ENCODE measurements around the gene ZNRD2. TPM values are rescaled to one million over a fixed set of nuclear protein-coding genes. Genes with fewer than 3 reads are reported as not detected.

Gene ZNRD2
- total and polyA plus RNA-seq, 4 experiments from 2014 or later = 24.6 to 74.9 (median 48.8) TPM

DNA sequence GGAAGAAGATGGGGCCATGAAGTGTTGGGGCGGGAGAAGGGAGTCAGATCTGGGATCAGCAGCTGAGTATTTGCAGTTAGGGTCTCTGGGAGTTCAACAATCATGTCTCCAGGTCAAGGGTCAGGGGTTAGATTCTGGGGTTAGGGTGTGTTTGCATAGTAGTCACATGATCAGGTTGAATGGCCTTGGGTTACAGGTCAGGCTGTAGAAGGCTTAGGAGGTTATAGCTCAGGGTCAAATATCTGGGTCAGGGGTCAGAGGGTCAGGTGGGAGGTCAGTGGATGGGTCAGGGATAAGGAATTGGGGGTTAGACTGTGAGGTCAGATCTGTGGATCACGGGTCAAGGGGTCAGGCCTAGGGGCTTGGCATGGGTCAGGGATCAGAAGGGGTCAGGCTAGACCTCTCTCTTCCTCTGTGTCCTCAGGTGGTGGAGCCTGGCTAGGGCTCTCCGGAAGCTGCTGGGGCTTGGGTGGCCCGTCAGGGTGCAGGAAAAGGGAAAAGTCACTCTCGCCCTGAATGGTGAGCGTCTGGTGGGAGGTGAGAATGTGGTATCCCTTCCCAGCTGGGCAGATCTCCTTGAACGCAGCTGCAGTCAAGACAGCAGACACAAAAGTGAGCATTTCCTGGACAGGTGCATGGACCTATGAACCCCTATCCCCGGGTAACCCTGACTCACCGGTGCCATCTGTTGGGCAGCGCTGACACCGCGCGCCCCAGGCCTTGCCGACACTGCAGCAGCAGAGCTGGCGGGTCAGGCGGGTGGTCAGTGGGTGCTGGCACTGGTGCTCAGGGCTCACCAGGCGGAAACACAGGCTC is 18.5 kb upstream of the ZNRD2 start:
- H3K27me3 Mint-ChIP-seq = no peaks in the 10 kb centered on the region
- H3K27ac ChIP-seq (ENCODE audit: low read depth, low read length) = no peak overlapping the region
- peak overlapping the region in 7 of 8 donors; percentile 17 to 65 (median 50) for H3K4me3 Mint-ChIP-seq
- peaks cover 47 to 84% (median 66%) of the 10 kb centered on the region in 4 donors for H3K4me1 Mint-ChIP-seq
- H3K27me3 ChIP-seq (ENCODE audit: insufficient read depth, low read length) = no peaks in the 10 kb centered on the region
- peak overlapping the region; percentile 77 to 92 (median 89) for H3K27ac Mint-ChIP-seq
- H3K4me1 ChIP-seq (ENCODE audit: insufficient read depth, low read length) = peaks cover 77% of the 10 kb centered on the region
- CTCF ChIA-PET (ENCODE audit: partially characterized antibody) = interaction anchor here (0.7 to 6.6 kb wide), 14 partner anchors 7 to 49 kb away, joined by 3 to 71 read pairs (median 6); partner anchors contain the start of genes FAM89B, LTBP3 and ZNRD2
- no peaks in the 10 kb centered on the region for H3K9me3 ChIP-seq (ENCODE audit: control insufficient read depth in 1 of 2, low read length in 2 of 2)
- peak; percentile 56 to 65 (median 61) for DNase-seq
- POLR2A ChIA-PET (ENCODE audit: partially characterized antibody) = interaction anchor here (0.6 to 18.2 kb wide), 17 partner anchors 8 to 693 kb away, joined by 3 to 403 read pairs (median 4); partner anchors contain the start of genes EHBP1L1, FAM89B, MALAT1 and NEAT1
- H3K9me3 Mint-ChIP-seq = no peaks in the 10 kb centered on the region
- H3K36me3 ChIP-seq (ENCODE audit: insufficient read depth, low read length) = peaks cover 7% of the 10 kb centered on the region
- intact Hi-C loops (cut with micrococcal nuclease) = loop anchor here (1.0 kb wide), 1 partner anchor 11 kb away; no protein-coding TSS in a partner anchor
- peaks cover 16 to 17% of the 10 kb centered on the region in 2 donors for H3K36me3 Mint-ChIP-seq
- H3K4me3 ChIP-seq (ENCODE audit: low read length in 2 of 2) = no peak overlapping the region

DNA sequence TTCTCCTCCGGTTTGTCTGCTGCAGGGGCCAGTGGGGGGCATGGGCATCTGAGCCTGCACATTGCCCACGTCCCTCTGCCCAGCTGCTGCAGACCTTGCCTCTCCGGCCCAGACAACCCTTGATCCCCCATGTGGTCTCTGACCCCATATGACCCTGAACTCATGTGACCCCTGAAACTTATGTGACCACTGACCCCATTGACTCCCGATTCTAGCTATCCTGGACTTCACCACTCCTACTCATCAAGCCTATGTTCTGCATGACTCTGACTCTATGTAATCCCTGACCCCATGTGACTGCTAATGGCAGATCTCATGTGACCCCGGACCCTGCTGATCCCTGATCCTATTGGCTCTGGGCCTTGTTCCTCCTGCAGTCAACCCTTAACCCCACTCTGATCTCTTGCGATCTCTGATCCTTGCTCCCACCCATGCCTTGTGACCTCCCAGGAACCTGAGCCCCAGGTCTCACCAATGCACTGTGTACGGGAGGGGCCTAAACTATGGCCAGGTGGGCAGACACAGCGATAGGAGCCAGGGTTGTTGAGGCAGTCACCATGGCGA is 17.8 kb upstream of the ZNRD2 start:
- peak in 1 of 5 donors; percentile 37 for DNase-seq
- H3K9me3 ChIP-seq (ENCODE audit: control insufficient read depth in 1 of 2, low read length in 2 of 2) = no peaks in the 10 kb centered on the region
- intact Hi-C loops (cut with micrococcal nuclease) = loop anchor here (1.0 kb wide), 1 partner anchor 12 kb away; no protein-coding TSS in a partner anchor
- no peaks in the 10 kb centered on the region for H3K27me3 ChIP-seq (ENCODE audit: insufficient read depth, low read length)
- H3K4me3 ChIP-seq (ENCODE audit: low read length in 2 of 2) = no peak overlapping the region
- peaks cover 77% of the 10 kb centered on the region for H3K4me1 ChIP-seq (ENCODE audit: insufficient read depth, low read length)
- ChIA-PET CTCF (ENCODE audit: partially characterized antibody) (interaction anchor here (0.7 to 6.6 kb wide), 11 partner anchors 9 to 50 kb away, joined by 3 to 71 read pairs (median 7); partner anchors contain the start of genes FAM89B and ZNRD2), POLR2A (ENCODE audit: partially characterized antibody) (interaction anchor here (0.6 to 18.2 kb wide), 14 partner anchors 8 to 693 kb away, joined by 3 to 403 read pairs (median 4); partner anchors contain the start of genes EHBP1L1, FAM89B, MALAT1 and NEAT1)
- peak overlapping the region in 7 of 8 donors; percentile 13 to 65 (median 50) for H3K4me3 Mint-ChIP-seq
- no peaks in the 10 kb centered on the region for H3K9me3 Mint-ChIP-seq
- peak overlapping the region; percentile 77 to 92 (median 89) for H3K27ac Mint-ChIP-seq
- peaks cover 16% of the 10 kb centered on the region in 2 donors for H3K36me3 Mint-ChIP-seq
- H3K4me1 Mint-ChIP-seq = peaks cover 47 to 84% (median 68%) of the 10 kb centered on the region in 4 donors
- H3K36me3 ChIP-seq (ENCODE audit: insufficient read depth, low read length) = peaks cover 7% of the 10 kb centered on the region
- no peaks in the 10 kb centered on the region for H3K27me3 Mint-ChIP-seq
- peak overlapping the region; percentile 3 for H3K27ac ChIP-seq (ENCODE audit: low read depth, low read length)

DNA sequence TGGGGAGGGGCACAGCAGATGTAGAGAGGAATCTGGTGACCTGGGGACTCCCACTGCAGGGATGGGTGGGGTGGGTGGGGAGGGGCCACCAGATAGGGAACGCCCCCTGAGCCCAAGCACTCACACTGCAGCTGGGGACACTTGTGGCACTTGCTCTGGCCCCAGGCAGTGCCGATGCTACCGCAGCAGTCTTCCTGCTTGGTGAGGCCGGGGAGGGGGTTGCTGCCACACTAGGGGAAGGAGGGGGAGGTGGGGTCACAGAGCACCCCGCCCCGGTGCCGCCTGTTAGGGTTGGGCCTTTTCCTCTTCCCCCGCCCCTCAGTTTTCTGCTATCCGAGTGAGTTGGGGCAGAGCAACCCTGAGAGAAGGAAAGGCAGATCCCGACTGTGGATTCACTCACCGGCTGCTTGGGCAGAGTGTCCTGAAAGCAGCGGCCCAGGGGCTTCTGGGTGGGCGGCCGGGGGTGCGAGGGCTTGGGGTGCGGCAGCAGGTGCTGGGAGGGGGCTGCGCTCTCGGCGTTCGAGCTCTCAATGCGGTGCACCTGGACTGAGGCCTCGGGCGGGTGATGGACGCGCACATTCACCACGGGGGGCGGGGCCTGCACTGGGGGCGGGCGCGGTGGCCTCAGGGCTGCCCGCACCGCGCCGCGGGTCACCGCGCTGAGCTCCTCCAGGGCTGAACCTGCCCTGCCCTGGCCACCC is 16.8 kb upstream of the ZNRD2 start:
- POLR2A ChIA-PET (ENCODE audit: partially characterized antibody) = interaction anchor here (0.7 to 18.2 kb wide), 9 partner anchors 9 to 86 kb away, joined by 3 to 403 read pairs (median 6); partner anchors contain the start of genes EHBP1L1, FAM89B, MALAT1 and ZNRD2
- Mint-ChIP-seq H3K9me3 (no peaks in the 10 kb centered on the region), H3K27ac (peak overlapping the region in 6 of 7 donors; percentile 62 to 92 (median 86)), H3K36me3 (peaks cover 13 to 16% of the 10 kb centered on the region in 2 donors), H3K27me3 (no peaks in the 10 kb centered on the region), H3K4me3 (peak overlapping the region in 7 of 8 donors; percentile 55 to 72 (median 61)), H3K4me1 (peaks cover 38 to 75% (median 60%) of the 10 kb centered on the region in 4 donors)
- H3K9me3 ChIP-seq (ENCODE audit: control insufficient read depth in 1 of 2, low read length in 2 of 2) = no peaks in the 10 kb centered on the region
- peaks cover 68% of the 10 kb centered on the region for H3K4me1 ChIP-seq (ENCODE audit: insufficient read depth, low read length)
- H3K4me3 ChIP-seq (ENCODE audit: low read length in 2 of 2) = peak overlapping the region in 1 of 2 donors; percentile 6
- DNase-seq = peak; percentile 78 to 90 (median 81)
- peaks cover 7% of the 10 kb centered on the region for H3K36me3 ChIP-seq (ENCODE audit: insufficient read depth, low read length)
- CTCF ChIA-PET (ENCODE audit: partially characterized antibody) = interaction anchor here (1.8 to 6.6 kb wide), 5 partner anchors 12 to 34 kb away, joined by 4 to 71 read pairs (median 20); partner anchors contain the start of gene FAM89B
- H3K27ac ChIP-seq (ENCODE audit: low read depth, low read length) = peak overlapping the region; percentile 50
- no peaks in the 10 kb centered on the region for H3K27me3 ChIP-seq (ENCODE audit: insufficient read depth, low read length)
- intact Hi-C loops (cut with micrococcal nuclease) = loop anchor here (1.0 kb wide), 1 partner anchor 17 kb away; the partner anchor contains the start of gene ZNRD2

DNA sequence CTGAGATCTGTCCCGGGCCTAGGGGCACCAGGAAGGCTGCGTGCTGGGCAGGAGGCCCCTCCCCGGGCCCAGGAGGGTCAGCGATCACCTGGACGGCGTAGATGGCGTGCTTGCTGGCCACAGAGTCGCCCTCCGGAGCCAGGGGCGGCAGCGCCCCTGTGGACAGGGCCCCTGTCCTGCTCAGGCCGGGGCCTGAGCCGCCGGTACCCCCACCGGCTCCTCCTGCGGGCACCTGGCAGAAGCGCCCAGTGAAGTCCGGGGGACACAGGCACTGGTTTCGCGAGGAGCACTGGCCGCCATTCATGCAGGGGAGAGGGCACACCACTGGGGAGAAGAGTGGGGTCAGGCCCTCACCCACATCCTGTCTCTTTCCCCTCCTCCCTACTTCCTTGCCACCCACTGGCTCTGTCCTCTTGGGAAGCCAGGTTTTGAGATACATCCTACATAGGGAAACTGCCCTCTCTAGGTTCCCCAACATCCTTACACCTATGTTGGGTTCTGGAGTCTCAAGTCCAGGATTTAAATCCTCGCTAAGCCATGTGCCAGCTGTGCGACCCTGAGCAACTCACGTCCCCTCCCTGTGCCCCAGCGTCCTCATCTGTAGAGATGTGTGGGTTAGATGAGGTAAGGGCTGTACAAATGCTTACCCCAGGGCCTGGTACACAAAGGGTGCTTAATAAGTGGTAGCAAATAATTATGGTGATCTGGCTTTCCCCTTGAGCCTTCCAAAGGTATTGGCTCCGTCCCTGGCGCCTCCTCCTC is 16.0 kb upstream of the ZNRD2 start:
- H3K9me3 ChIP-seq (ENCODE audit: control insufficient read depth in 1 of 2, low read length in 2 of 2) = no peaks in the 10 kb centered on the region
- Mint-ChIP-seq H3K27me3 (no peaks in the 10 kb centered on the region), H3K36me3 (peaks cover 10 to 16% of the 10 kb centered on the region in 2 donors), H3K4me3 (peak overlapping the region in 7 of 8 donors; percentile 38 to 94 (median 79)), H3K9me3 (no peaks in the 10 kb centered on the region), H3K27ac (peak overlapping the region; percentile 82 to 97 (median 93)), H3K4me1 (peaks cover 37 to 69% (median 55%) of the 10 kb centered on the region in 4 donors)
- POLR2A ChIA-PET (ENCODE audit: partially characterized antibody) = interaction anchor here (1.0 to 18.2 kb wide), 5 partner anchors 13 to 124 kb away, joined by 3 to 403 read pairs (median 3); partner anchors contain the start of genes EHBP1L1, FAM89B and ZNRD2
- peak overlapping the region; percentile 50 for H3K27ac ChIP-seq (ENCODE audit: low read depth, low read length)
- CTCF ChIA-PET (ENCODE audit: partially characterized antibody) = interaction anchor here (1.2 to 6.6 kb wide), 5 partner anchors 12 to 33 kb away, joined by 5 to 71 read pairs (median 9); partner anchors contain the start of gene FAM89B
- H3K27me3 ChIP-seq (ENCODE audit: insufficient read depth, low read length) = no peaks in the 10 kb centered on the region
- intact Hi-C loops (cut with micrococcal nuclease) = no loop called here
- peaks cover 68% of the 10 kb centered on the region for H3K4me1 ChIP-seq (ENCODE audit: insufficient read depth, low read length)
- H3K36me3 ChIP-seq (ENCODE audit: insufficient read depth, low read length) = peaks cover 7% of the 10 kb centered on the region
- DNase-seq = no peak
- peak overlapping the region in 1 of 2 donors; percentile 6 for H3K4me3 ChIP-seq (ENCODE audit: low read length in 2 of 2)

DNA sequence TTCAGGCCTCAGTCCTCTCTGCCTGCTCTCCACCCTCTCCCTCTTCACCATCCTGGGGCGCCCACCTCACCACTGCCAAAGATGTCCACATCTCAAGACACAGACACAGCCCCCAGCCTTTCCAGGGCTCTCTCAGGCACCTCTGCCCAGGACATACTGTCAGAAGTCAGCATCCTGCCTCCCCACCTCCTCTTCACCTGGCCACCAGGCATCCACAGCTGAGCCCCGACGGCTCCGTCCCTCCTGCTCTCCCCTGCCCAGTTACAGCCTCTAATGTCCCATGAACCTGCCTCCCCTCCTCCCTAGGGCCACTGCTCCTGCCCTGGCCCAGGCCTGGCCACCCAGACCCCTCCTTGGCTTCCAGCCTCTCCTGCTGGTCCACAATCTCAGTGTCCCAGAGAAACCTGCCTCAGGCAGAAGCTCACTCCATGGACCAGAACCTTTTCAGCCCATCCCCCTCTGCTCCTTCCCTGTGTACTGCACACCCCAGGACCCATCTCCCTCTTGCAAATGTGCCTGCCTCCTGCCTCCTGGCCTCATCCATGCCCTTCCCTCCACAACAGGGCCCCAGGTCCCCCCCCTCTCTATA is 15.3 kb upstream of the ZNRD2 start:
- H3K4me3 Mint-ChIP-seq = peak overlapping the region; percentile 48 to 94 (median 76)
- Histone ChIP-seq H3K4me3 (ENCODE audit: low read length in 2 of 2) (no peak overlapping the region), H3K36me3 (ENCODE audit: insufficient read depth, low read length) (peaks cover 7% of the 10 kb centered on the region), H3K27ac (ENCODE audit: low read depth, low read length) (peak overlapping the region; percentile 50), H3K27me3 (ENCODE audit: insufficient read depth, low read length) (no peaks in the 10 kb centered on the region), H3K4me1 (ENCODE audit: insufficient read depth, low read length) (peaks cover 75% of the 10 kb centered on the region), H3K9me3 (ENCODE audit: control insufficient read depth in 1 of 2, low read length in 2 of 2) (no peaks in the 10 kb centered on the region)
- ChIA-PET POLR2A (ENCODE audit: partially characterized antibody) (interaction anchor here (0.6 to 18.2 kb wide), 8 partner anchors 8 to 135 kb away, joined by 3 to 403 read pairs (median 4); partner anchors contain the start of genes EHBP1L1, FAM89B and ZNRD2), CTCF (ENCODE audit: partially characterized antibody) (interaction anchor here (1.0 to 4.4 kb wide), 5 partner anchors 11 to 32 kb away, joined by 3 to 20 read pairs (median 5); partner anchors contain the start of gene FAM89B)
- peaks cover 41 to 76% (median 57%) of the 10 kb centered on the region in 4 donors for H3K4me1 Mint-ChIP-seq
- intact Hi-C loops (cut with micrococcal nuclease) = no loop called here
- H3K9me3 Mint-ChIP-seq = no peaks in the 10 kb centered on the region
- no peak for DNase-seq
- peak overlapping the region; percentile 82 to 97 (median 93) for H3K27ac Mint-ChIP-seq
- H3K27me3 Mint-ChIP-seq = no peaks in the 10 kb centered on the region
- peaks cover 10 to 13% of the 10 kb centered on the region in 2 donors for H3K36me3 Mint-ChIP-seq
